Suppressor macrophage treated with lipopolysaccharide for 4 hours (primary cell): ENCODE data around the gene GLCE.
"Not testable (repeated sequence)": the region's sequence is repeated elsewhere in the genome, so short reads cannot be mapped to it uniquely, and the experiment has no call there.

Experiments
- DNase-seq: peaks from one replicate; pipeline ENCODE4 v3.0.0-alpha.2; 2020

Gene GLCE

DNA sequence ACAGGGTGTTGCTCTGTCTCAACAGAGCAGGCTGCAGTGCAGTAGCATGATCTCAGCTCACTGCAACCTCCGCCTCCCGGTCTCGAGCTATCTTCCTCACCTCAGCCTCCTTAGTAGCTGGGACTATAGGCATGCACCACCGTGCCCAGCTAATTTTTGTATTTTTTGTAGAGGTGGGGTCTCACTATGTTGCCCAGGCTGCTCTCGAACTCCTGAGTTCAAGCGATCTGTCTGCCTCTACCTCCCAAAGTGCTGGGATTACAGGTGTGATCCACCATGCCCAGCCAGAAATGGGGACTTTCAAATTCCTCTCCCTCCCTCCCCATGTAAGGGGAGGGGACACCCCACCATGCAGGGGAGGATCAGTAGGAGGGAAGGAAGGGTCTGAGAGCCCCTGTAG is 141.7 kb downstream of the GLCE start:
- not testable (repeated sequence) for DNase-seq

GRCh38 chr15:69302929-69303328 is 142.5 kb downstream of the GLCE start:
- no peak for DNase-seq

DNA sequence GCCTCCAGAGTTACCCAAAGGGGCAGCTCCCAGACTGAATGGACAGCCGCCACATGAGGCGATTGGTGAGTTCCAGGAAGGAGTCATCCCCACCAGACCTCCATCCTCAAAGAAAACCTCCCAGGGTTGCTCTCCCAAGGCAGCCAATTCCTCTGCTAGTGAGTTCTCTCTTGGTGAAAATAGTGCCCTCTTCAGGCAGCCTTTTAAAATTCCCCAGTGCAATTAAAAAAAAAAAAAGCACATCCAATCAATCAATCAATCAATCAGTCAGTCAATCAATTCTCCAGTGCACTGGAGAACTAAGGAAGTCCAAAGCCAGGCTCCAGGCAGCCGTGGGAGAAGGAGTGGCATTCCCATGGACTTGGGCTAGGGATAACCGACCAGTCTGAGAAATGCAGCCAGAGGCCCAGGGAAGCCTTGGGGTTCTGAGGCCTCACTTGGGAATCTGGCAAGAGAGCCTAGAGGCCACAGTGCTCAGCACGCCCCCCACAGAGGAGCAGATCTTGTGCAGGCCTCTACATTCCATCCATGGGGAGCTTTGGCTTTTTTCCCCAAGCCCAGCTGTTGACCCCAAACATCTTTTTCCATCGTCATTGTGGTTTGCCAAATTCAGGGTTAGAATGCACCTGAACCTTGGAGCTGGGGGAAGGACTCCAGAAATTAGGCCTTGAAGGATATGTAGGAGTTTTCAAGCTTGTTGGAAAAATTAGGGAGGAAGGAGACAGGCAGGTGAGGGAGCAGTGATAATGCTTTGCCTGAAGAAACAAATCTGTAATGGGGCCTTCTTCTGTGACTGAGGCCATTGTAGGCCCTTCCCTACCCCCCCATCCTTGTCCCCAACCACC is 143.1 kb downstream of the GLCE start:
- DNase-seq: no peak

DNA sequence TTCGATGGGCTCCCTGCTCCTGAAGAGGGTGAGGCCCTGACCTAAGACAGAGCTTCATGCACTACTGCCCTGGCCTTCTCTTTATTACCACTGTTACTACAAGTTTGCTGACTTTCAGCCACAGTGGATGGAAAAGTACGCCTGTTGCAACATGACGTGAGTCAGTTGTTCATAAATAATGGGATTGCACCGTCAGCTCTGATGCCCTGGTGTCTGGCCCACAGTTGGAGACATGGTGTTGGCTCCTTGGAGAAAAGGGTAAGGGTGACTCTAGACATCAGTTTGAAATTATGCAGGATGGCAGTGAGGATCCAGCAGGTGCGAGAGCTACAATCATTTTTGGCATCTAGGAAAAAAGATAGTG is 143.7 kb downstream of the GLCE start:
- DNase-seq: peak; percentile 82

DNA sequence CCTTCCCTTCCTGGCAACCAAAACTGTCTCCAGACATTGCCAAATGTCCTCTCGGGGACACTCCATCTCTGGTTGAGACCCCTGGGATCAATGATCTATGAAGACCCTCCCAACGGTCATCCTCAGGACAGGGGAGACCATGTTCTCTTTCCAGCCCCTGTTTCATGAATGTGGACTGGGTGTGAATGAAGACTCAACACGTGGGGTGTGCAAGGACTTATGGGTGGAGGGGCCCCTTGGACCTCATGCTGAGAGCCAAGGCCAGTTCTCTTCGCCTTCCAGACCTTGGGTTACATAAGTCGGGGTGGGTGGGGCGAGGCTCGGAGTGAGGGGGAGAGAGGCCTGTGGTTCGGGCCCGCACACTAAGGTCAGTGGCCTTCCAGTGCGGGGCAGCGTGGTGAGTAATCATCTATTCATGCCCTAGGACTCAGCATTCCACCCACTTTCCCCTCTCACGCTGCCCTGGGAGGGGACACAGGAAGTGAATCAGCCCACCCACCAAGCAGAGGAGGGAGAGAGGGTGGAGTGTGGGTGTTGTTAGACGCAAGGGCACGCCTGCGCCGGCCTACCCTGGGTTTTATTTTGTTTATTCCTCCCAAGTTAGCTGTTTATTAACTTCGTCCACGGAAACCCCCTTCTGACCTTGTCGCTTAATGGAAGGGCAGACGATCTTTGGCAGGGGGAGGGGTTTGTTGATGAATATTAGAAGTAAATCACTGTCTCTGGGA is 144.9 kb downstream of the GLCE start:
- peak; percentile 90 for DNase-seq

- DNase-seq: no peak
Observed at GRCh38 chr15:69305933-69306568, 145.6 kb downstream of the GLCE start.

DNA sequence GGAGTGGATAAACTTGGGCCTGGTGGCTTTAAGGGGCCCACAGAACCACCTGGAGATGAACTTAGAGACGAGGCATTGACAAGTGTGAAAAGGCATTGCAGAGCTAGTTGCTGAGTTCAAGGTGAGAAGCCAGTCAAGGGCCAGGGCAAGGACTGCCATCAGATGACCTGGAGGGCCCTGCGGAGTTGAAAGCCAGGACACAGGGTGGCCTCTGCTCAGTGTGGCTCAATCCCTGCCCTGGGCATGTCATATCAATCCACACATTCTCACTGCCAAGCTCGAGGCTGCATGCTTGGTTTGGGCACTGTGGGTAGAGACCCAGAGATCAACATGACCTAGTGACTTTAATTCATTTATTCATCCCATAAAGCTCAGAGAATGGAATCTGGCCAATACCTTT is 147.5 kb downstream of the GLCE start:
- DNase-seq: no peak

DNA sequence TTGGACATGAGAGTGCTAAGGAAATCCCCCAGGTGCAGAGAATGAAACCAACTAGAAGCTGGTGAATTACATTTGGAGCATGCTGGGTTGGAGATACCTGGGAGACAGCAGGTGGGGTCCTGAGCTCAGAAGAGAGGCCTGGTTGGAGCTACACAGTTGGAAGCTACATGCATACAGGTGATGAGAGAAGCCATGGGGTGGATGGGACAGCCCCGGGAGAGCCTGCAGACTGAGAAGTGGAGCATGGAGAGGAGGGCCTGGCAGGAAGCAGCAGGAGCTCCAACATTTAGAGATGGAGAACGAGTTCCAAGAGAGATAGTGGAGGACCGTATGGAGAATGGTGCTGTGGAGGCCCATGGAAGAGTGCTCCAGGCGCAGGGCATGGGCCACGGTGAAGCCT is 148.5 kb downstream of the GLCE start:
- DNase-seq: no peak

- DNase-seq: peak; percentile 35
Observed at GRCh38 chr15:69311319-69311721, 150.9 kb downstream of the GLCE start.

DNA sequence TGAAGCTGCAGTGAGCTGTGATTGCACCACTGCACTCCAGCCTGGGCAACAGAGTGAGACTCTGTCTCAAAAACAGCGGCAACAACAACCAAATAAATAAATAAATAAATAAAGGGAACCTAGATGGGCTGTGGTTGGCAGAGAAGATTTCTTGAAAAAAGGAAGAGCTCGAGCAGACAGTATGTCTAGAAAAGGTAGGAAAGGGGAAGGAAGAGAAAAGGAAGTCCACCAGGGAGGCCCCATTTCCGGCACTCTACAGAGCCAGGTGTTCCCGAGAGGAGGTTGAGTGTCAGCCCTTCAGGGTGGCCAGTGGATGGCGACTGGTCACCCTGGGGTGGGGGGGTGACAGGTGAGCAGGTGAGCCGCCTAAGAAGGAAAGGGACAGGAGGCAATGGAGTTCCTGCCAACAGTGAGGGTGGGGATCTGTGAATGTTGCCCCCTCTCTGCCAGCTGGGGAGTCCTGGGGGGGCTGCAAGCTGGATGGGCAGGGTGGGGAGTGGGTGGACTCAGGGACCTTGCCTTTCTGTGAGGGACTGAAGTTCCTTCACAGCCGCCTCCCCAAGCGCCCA is 153.1 kb downstream of the GLCE start:
- no peak for DNase-seq

- peak; percentile 51 for DNase-seq
Observed at GRCh38 chr15:69314131-69314530, 153.7 kb downstream of the GLCE start.

- no peak for DNase-seq
Observed at GRCh38 chr15:69314736-69315135, 154.3 kb downstream of the GLCE start.

DNA sequence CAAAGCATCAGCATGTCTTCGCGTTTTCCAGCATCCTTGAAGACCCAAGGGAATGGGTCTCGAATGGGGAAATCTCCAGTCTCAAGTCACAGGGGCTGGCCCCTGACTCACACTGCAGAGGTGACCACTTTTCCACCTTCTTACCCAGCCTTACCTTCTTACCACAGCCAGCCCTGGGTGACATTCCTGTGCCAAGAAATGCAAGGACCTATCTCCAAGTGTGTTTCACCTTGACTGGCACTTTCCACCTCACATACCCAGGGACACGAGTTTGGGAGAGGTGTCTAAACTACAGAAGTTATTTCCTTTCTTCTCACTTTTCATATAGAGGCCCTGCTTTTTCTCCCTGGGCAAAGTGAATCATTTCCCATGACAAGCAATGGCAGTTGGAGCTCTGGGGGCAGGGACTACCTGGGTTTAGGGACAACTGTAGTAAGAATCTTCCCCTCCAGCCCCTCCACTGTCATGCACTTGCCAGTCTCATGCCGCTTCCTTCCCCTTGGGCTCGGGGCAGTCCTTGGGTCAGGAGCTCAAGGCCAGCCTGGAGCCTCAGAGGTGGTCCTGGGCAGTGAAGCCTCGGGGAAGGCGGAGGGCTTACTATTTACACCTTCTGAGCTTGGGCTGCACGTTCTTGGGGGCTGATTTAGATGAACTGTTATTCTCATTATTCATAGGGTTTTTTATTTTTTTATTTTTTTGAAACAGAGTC is 155.1 kb downstream of the GLCE start:
- no peak for DNase-seq

DNA sequence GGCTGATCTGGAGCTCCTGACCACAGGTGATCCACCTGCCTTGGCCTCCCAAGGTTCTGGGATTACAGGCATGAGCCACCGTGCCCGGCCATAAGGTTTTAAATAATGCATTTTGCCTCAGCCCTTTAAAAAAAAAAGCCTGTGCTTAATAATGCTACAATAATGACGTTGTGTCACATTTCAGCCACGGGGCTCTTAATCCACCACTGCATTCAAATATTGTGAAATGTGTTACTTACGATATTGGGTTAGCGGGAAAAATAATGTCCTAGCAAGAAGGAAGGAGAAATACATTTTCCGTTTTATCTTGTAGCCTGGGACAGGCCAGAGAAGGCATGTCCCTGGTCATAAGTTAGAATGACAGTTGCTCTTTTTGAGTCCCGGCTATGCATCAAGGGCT is 155.9 kb downstream of the GLCE start:
- peak; percentile 55 for DNase-seq

DNA sequence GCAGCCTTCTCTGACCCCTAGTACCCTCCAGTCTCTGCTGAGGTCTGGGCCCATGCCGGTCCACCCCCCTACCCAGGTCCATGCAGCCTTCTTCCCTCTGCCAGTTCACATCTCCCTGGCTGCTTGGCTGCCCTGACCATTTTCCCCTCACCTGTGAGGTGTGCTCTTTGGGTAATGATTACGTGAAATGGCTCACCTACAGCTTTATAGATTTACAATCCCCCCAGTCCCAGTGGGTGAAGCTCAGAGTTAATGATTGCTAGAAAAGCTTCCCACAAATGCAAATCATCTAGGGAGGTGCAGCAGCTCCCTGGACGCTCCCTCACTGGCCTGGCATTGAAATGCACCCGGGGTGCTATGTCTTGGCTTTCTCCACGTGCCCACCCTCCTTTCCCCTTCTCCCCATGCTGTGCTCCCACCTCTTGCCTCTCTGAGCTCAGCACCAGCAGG is 157.0 kb downstream of the GLCE start:
- DNase-seq: no peak

DNA sequence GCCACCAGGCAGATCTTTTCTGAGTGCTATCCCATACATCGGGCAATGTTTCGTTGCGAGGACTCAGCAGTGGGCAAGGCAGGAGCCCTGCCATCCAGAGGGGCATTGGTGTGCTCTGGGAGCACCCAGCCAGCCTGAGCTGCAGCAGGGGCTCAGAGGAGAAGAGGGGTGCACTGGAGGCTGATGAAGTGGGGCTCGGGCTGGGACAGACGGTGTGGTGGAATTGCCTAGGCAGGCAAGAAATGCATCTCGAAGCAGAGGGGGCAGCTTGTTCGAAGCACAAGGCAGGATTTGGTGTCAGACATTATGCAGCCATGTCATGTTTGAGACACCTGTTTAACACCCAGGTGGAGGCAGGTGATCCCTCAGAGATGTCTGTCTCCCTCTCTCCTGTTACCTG is 157.6 kb downstream of the GLCE start:
- DNase-seq: no peak

DNA sequence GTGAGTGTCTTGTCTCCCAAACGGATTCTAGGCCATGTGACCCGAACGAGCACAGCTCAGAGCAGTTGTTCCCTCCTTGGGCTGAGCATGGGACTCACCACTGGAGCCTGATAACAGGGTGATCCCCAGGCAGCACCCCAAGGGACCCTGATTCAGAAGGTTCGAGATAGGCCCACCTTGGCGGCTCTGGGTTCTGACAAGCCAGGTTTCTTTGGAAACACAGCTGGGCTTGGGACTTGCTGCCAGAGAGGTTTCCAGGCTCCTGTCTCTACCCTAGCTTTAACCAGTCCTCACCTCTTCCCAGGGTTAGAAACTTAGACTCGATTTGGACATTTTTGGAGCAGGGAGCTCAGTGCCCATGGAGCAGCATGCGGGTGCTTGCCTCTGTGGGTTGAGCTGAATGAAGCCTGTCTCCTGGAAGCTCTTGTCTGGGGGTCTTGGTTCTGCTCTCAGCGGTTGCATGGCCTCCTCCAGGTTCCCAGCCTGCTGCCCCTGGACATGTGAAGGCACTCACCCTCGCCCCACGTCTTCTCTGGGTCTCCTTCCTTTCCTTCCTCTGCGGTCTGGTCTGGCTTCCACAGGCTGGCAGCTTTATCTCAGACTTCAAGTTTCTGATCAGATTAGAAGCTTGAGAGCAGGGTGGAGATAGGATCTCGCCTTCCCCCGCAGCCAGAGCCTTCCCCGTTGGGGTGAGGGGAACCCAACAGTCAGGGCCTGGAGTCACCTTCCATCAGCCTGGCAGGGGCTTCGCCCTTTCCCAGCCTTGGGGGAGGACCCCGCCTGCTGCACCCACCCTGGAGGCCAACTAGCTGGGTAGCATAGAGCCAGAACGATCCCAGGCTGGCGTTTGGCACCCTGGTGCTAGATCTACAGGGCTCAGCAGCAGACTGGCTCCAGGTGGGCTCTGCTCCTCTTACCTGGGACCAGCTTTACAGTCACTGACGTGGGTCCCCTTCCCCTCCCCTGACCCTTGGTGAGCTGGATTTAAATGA is 159.2 kb downstream of the GLCE start:
- no peak for DNase-seq

DNA sequence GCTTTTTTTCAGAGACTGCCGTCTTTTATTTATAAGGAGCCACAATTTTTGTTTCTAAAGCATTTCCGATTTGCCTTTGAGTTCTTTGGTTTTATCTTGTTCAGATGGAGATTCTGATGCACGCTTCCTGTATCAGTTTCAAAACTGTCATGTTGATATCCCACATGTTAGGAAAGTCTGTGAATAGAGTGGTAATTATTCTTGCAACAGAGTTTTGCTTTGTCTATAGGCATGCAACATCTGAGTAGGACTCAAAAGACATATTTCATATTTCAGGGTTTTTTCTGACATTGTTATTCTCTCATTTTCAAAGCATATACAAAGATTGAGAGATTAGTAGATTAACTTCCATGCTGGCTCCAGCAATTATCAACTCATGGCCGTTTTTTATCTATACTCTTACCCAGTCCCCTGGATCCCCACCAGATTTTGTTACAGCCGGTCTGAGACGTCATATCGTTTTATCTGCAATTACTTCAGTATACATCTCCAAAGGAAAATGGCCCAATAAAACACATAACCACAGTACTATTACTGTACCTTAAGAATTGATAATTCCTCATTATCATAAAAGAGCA is 160.6 kb downstream of the GLCE start:
- DNase-seq: peak; percentile 73
